Left lung (tissue), 10 donors: ENCODE measurements around the gene TTC39B. TPM values are rescaled to one million over a fixed set of nuclear protein-coding genes. Genes with fewer than 3 reads are reported as not detected.

Source experiments
- ATAC-seq: fragments of 200-7000 bp; cut with Tn5 transposase; one replicate; pipeline ENCODE4 v1.9.1; 2020; ENCODE audit warnings: moderate library complexity
- DNase-seq, 4 donors: peaks; one replicate each; pipeline ENCODE4 v3.0.0-alpha.2; 2013 to 2020
- H3K27ac ChIP-seq, 2 donors: fragments of 200-600 bp; sonication (generic) in 1 of 2; one replicate each; pipeline versions ENCODE4 v1.5.0 to v1.8.0; 2020 to 2021
- H3K27me3 ChIP-seq, 2 donors: fragments of 200-600 bp; sonication (generic) in 1 of 2; one replicate each; pipeline versions ENCODE4 v1.5.0 to v1.8.0; 2020 to 2021
- H3K36me3 ChIP-seq, 2 donors: fragments of 200-600 bp; sonication (generic) in 1 of 2; one replicate each; pipeline versions ENCODE4 v1.5.0 to v1.8.0; 2020 to 2021
- H3K4me1 ChIP-seq, 2 donors: fragments of 200-600 bp; one replicate each; pipeline ENCODE4 v1.8.0; 2021
- H3K4me3 ChIP-seq, 2 donors: fragments of 200-600 bp; sonication (generic) in 1 of 2; one replicate each; pipeline versions ENCODE4 v1.5.0 to v1.8.0; 2020 to 2021; ENCODE audit warnings: mild to moderate bottlenecking in 1 of 2
- H3K9me3 ChIP-seq, 2 donors: fragments of 200-600 bp; sonication (generic) in 1 of 2; one replicate each; pipeline versions ENCODE4 v1.5.0 to v1.8.0; 2020 to 2021
- CTCF ChIP-seq, 2 donors: fragments of 200-600 bp; sonication (generic) in 1 of 2; IDR thresholded peaks; one replicate each; pipeline versions ENCODE4 v1.5.0 to v1.8.0; 2021; ENCODE audit warnings: antibody characterized with exemption in 2 of 2
- intact Hi-C, 2 donors: fragments of 100-400 bp; cut with DNase I; formaldehyde crosslinking; loops; one replicate each; pipeline versions ENCODE4 v1.11.2 to v1.14.2; 2022
- polyA plus RNA-seq, 6 donors: library from polyadenylated mRNA; unstranded; fragments of 120-200 nt; gene quantifications; one replicate each; pipeline ENCODE4 v1.2.1, GENCODE V29; 2013; ENCODE audit not compliant: insufficient read length in 6 of 6
- total RNA-seq, 2 donors: library from RNA; stranded (reverse); fragmentation: NEBNext Ultra II Directional; extraction: Animal tissue kit (Norgen Biotek cat#: 25700); gene quantifications; one replicate each; pipeline ENCODE4 v1.2.1, GENCODE V29; 2021
- donor health status: DM: no; HTN: yes; CAD: no.
- donor health status: DM: no; HTN: no; CAD: no.

TTC39B gene
- total and polyA plus RNA-seq, 8 donors = 10.7 to 23.2 (median 13.1) TPM

GRCh38 chr9:15176836-15177235 lies 130.2 kb downstream of the TTC39B start:
- Histone ChIP-seq H3K4me3 (no peak overlapping the region), H3K36me3 (peaks cover 0 to under 1% of the 10 kb centered on the region in 2 donors), H3K27me3 (no peaks in the 10 kb centered on the region), H3K4me1 (no peaks in the 10 kb centered on the region), H3K27ac (no peak overlapping the region), H3K9me3 (no peaks in the 10 kb centered on the region)
- TF ChIP-seq CTCF (IDR thresholded peaks at IDR 0.05) = no peak
- ATAC-seq = no peak
- intact Hi-C loops = no loop called here
- DNase-seq = no peak

DNA sequence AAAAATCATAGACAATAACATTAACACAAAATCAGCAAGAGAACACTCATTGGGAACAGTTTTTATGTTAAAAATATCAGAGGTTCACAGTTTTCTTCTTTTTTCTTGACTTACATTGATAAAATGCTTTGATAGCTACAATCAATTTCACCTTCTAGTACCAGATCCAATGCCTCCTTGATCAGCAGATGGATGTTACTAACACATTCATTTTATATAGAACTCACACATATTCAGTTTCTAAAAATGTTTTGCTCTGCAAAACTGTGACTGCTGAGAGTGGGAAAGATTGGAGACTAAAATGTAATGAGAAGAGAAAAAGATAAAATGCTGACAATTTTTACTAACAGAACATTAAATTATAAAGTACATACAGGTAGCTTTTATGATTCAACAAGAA lies 143.1 kb downstream of the TTC39B start:
- no peak for DNase-seq
- TF ChIP-seq CTCF (IDR thresholded peaks at IDR 0.05) = no peak
- no peaks in the 10 kb centered on the region for H3K36me3 ChIP-seq
- no peaks in the 10 kb centered on the region for H3K4me1 ChIP-seq
- intact Hi-C loops = no loop called here
- no peak overlapping the region for H3K4me3 ChIP-seq
- no peaks in the 10 kb centered on the region for H3K27me3 ChIP-seq
- ATAC-seq = no peak
- H3K27ac ChIP-seq = no peak overlapping the region
- H3K9me3 ChIP-seq = no peaks in the 10 kb centered on the region

DNA sequence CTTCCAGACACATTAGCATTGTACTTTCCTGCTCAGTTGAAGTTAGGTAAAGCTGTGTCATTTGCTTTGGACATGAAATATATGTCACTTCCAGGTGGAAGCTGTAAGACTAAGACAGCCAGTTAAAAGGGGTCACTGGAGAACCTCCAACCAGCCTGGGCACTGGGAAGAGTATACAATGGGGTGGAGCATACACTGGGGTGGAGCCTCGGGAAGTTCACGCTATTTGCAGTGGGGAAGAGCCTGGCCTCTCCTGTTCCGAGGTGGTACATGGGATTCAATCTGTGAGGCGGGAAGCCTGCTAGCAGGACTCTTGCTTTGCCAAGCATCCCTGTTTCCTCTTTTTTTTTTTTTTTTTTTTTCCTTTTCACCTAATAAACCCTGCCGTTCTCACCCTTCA lies 145.3 kb downstream of the TTC39B start:
- H3K4me1 ChIP-seq = no peaks in the 10 kb centered on the region
- H3K27me3 ChIP-seq = no peaks in the 10 kb centered on the region
- DNase-seq (no peak), ATAC-seq (no peak)
- H3K4me3 ChIP-seq = no peak overlapping the region
- no peaks in the 10 kb centered on the region for H3K36me3 ChIP-seq
- no peaks in the 10 kb centered on the region for H3K9me3 ChIP-seq
- intact Hi-C loops = no loop called here
- H3K27ac ChIP-seq = no peak overlapping the region
- no peak for TF ChIP-seq CTCF (IDR thresholded peaks at IDR 0.05)

GRCh38 chr9:15160673-15161072 lies 146.3 kb downstream of the TTC39B start:
- no peaks in the 10 kb centered on the region for H3K27me3 ChIP-seq
- no peak for TF ChIP-seq CTCF (IDR thresholded peaks at IDR 0.05)
- H3K9me3 ChIP-seq = no peaks in the 10 kb centered on the region
- H3K36me3 ChIP-seq = no peaks in the 10 kb centered on the region
- intact Hi-C loops = no loop called here
- H3K4me3 ChIP-seq = no peak overlapping the region
- no peak for DNase-seq
- H3K4me1 ChIP-seq = no peaks in the 10 kb centered on the region
- no peak overlapping the region for H3K27ac ChIP-seq
- ATAC-seq = peak; percentile 17

GRCh38 chr9:15158064-15158463 lies 149.0 kb downstream of the TTC39B start:
- intact Hi-C loops = no loop called here
- no peaks in the 10 kb centered on the region for H3K9me3 ChIP-seq
- no peak for TF ChIP-seq CTCF (IDR thresholded peaks at IDR 0.05)
- H3K27ac ChIP-seq = no peak overlapping the region
- no peaks in the 10 kb centered on the region for H3K4me1 ChIP-seq
- no peak overlapping the region for H3K4me3 ChIP-seq
- ATAC-seq = no peak
- no peaks in the 10 kb centered on the region for H3K36me3 ChIP-seq
- no peak for DNase-seq
- no peaks in the 10 kb centered on the region for H3K27me3 ChIP-seq
